ENCODE measurements around the gene CCL8. TPM values are rescaled to one million over a fixed set of nuclear protein-coding genes. Genes with fewer than 3 reads are reported as not detected.

The CCL8 gene
- not detected for total RNA-seq

GRCh38 chr17:34319039-34319483 is at the start of gene CCL8:
CCL8 (plus strand) TSS chr17:34319435; CDS start chr17:34319502, 67 bp downstream.

GRCh38 chr17:34269969-34270368 is 49.3 kb upstream of the CCL8 start, which contains the start of gene CCL7:
CCL7 (plus strand) TSS chr17:34270221; CDS start chr17:34270291, 70 bp downstream.

GRCh38 chr17:34285286-34285792 is 33.9 kb upstream of the CCL8 start, which contains the start of gene CCL11:
CCL11 (plus strand) TSS chr17:34285742; CDS start chr17:34285809, 67 bp downstream.

GRCh38 chr17:34356194-34356593 is 37.0 kb downstream of the CCL8 start, which contains the start of gene CCL13:
CCL13 (plus strand) TSS chr17:34356480; CDS start chr17:34356527, 47 bp downstream.

GRCh38 chr17:34363183-34363661 is 44.0 kb downstream of the CCL8 start, which contains the start of gene CCL1:
CCL1 (minus strand) TSS chr17:34363233; CDS start chr17:34363161, 72 bp downstream.

Other genes starting within 250 kb of the CCL8 start
- not detected for gene CCL2, start 64.2 kb upstream of the CCL8 start, total RNA-seq
- not detected for gene CCL7, start 49.2 kb upstream of the CCL8 start, total RNA-seq
- not detected for gene CCL11, start 33.7 kb upstream of the CCL8 start, total RNA-seq
- gene CCL13, start 37.0 kb downstream of the CCL8 start, total RNA-seq: not detected
- under 1 TPM in 1 of 2 experiments, not detected in 1; 0.58 TPM for gene CCL1, start 43.8 kb downstream of the CCL8 start, total RNA-seq